ENCODE data around the gene C13orf46. TPM values are rescaled to one million over a fixed set of nuclear protein-coding genes. Genes with fewer than 3 reads are reported as not detected.

The C13orf46 gene
- polyA plus RNA-seq, 1 donor: 0.34 TPM

GRCh38 chr13:113960276-113960948 lies 13.5 kb downstream of the C13orf46 start:
- WGBS (ENCODE audit: insufficient coverage, low lambda C conversion rate): 93% methylated on average over 3 of the region's 6 CpGs
- Histone ChIP-seq H3K36me3 (ENCODE audit: control insufficient read depth, insufficient read depth, low read length) (no peaks in the 10 kb centered on the region), H3K4me1 (ENCODE audit: control insufficient read depth, insufficient read depth, low read length) (no peaks in the 10 kb centered on the region), H3K27ac (ENCODE audit: low read length) (no peak overlapping the region), H3K4me3 (ENCODE audit: low read length) (no peak overlapping the region), H3K27me3 (ENCODE audit: control insufficient read depth, insufficient read depth, low read length) (no peaks in the 10 kb centered on the region), H3K9me3 (ENCODE audit: control insufficient read depth, low read depth, low read length) (peaks cover 18% of the 10 kb centered on the region)
- DNase-seq: no peak

- H3K27ac ChIP-seq (ENCODE audit: low read length): no peak overlapping the region
- H3K4me3 ChIP-seq (ENCODE audit: low read length): no peak overlapping the region
- H3K36me3 ChIP-seq (ENCODE audit: control insufficient read depth, insufficient read depth, low read length): no peaks in the 10 kb centered on the region
- no peaks in the 10 kb centered on the region for H3K4me1 ChIP-seq (ENCODE audit: control insufficient read depth, insufficient read depth, low read length)
- H3K27me3 ChIP-seq (ENCODE audit: control insufficient read depth, insufficient read depth, low read length): no peaks in the 10 kb centered on the region
- peak in 1 of 2 donors; percentile 7 for DNase-seq
- WGBS (ENCODE audit: insufficient coverage, low lambda C conversion rate): no CpG with 5 or more reads among the region's 1 CpG
- H3K9me3 ChIP-seq (ENCODE audit: control insufficient read depth, low read depth, low read length): peaks cover 25% of the 10 kb centered on the region
Observed at GRCh38 chr13:113959198-113959597, 14.7 kb downstream of the C13orf46 start.

GRCh38 chr13:113958373-113958772 lies 15.5 kb downstream of the C13orf46 start:
- Histone ChIP-seq H3K9me3 (ENCODE audit: control insufficient read depth, low read depth, low read length) (peaks cover 25% of the 10 kb centered on the region), H3K27me3 (ENCODE audit: control insufficient read depth, insufficient read depth, low read length) (no peaks in the 10 kb centered on the region), H3K4me1 (ENCODE audit: control insufficient read depth, insufficient read depth, low read length) (no peaks in the 10 kb centered on the region), H3K36me3 (ENCODE audit: control insufficient read depth, insufficient read depth, low read length) (no peaks in the 10 kb centered on the region), H3K27ac (ENCODE audit: low read length) (no peak overlapping the region), H3K4me3 (ENCODE audit: low read length) (no peak overlapping the region)
- no peak for DNase-seq
- no CpG with 5 or more reads among the region's 22 CpGs for WGBS (ENCODE audit: insufficient coverage, low lambda C conversion rate)

- Histone ChIP-seq H3K27ac (ENCODE audit: low read length) (no peak overlapping the region), H3K36me3 (ENCODE audit: control insufficient read depth, insufficient read depth, low read length) (no peaks in the 10 kb centered on the region), H3K4me3 (ENCODE audit: low read length) (no peak overlapping the region), H3K4me1 (ENCODE audit: control insufficient read depth, insufficient read depth, low read length) (no peaks in the 10 kb centered on the region), H3K9me3 (ENCODE audit: control insufficient read depth, low read depth, low read length) (peaks cover 25% of the 10 kb centered on the region), H3K27me3 (ENCODE audit: control insufficient read depth, insufficient read depth, low read length) (no peaks in the 10 kb centered on the region)
- WGBS (ENCODE audit: insufficient coverage, low lambda C conversion rate): no CpG with 5 or more reads among the region's 14 CpGs
- DNase-seq: no peak
Observed at GRCh38 chr13:113956571-113956970, 17.3 kb downstream of the C13orf46 start.

GRCh38 chr13:113955691-113956090 lies 18.2 kb downstream of the C13orf46 start:
- Histone ChIP-seq H3K27ac (ENCODE audit: low read length) (no peak overlapping the region), H3K4me1 (ENCODE audit: control insufficient read depth, insufficient read depth, low read length) (peaks cover 4% of the 10 kb centered on the region), H3K27me3 (ENCODE audit: control insufficient read depth, insufficient read depth, low read length) (no peaks in the 10 kb centered on the region), H3K36me3 (ENCODE audit: control insufficient read depth, insufficient read depth, low read length) (no peaks in the 10 kb centered on the region), H3K4me3 (ENCODE audit: low read length) (no peak overlapping the region), H3K9me3 (ENCODE audit: control insufficient read depth, low read depth, low read length) (peaks cover 25% of the 10 kb centered on the region)
- DNase-seq: no peak
- WGBS (ENCODE audit: insufficient coverage, low lambda C conversion rate): 89% methylated on average over 7 of the region's 27 CpGs

GRCh38 chr13:113955235-113955634 lies 18.6 kb downstream of the C13orf46 start:
- 95% methylated on average over 9 of the region's 29 CpGs for WGBS (ENCODE audit: insufficient coverage, low lambda C conversion rate)
- Histone ChIP-seq H3K4me1 (ENCODE audit: control insufficient read depth, insufficient read depth, low read length) (peaks cover 7% of the 10 kb centered on the region), H3K27ac (ENCODE audit: low read length) (no peak overlapping the region), H3K4me3 (ENCODE audit: low read length) (no peak overlapping the region), H3K9me3 (ENCODE audit: control insufficient read depth, low read depth, low read length) (peaks cover 25% of the 10 kb centered on the region), H3K36me3 (ENCODE audit: control insufficient read depth, insufficient read depth, low read length) (no peaks in the 10 kb centered on the region), H3K27me3 (ENCODE audit: control insufficient read depth, insufficient read depth, low read length) (no peaks in the 10 kb centered on the region)
- no peak for DNase-seq

- DNase-seq: no peak
- no peaks in the 10 kb centered on the region for H3K27me3 ChIP-seq (ENCODE audit: control insufficient read depth, insufficient read depth, low read length)
- H3K4me3 ChIP-seq (ENCODE audit: low read length): no peak overlapping the region
- 100% methylated on average over 1 of the region's 20 CpGs for WGBS (ENCODE audit: insufficient coverage, low lambda C conversion rate)
- no peaks in the 10 kb centered on the region for H3K36me3 ChIP-seq (ENCODE audit: control insufficient read depth, insufficient read depth, low read length)
- peaks cover 7% of the 10 kb centered on the region for H3K4me1 ChIP-seq (ENCODE audit: control insufficient read depth, insufficient read depth, low read length)
- no peak overlapping the region for H3K27ac ChIP-seq (ENCODE audit: low read length)
- H3K9me3 ChIP-seq (ENCODE audit: control insufficient read depth, low read depth, low read length): peaks cover 25% of the 10 kb centered on the region
Observed at GRCh38 chr13:113954046-113954835, 19.6 kb downstream of the C13orf46 start.

- Histone ChIP-seq H3K36me3 (ENCODE audit: control insufficient read depth, insufficient read depth, low read length) (no peaks in the 10 kb centered on the region), H3K4me1 (ENCODE audit: control insufficient read depth, insufficient read depth, low read length) (peaks cover 7% of the 10 kb centered on the region), H3K27me3 (ENCODE audit: control insufficient read depth, insufficient read depth, low read length) (no peaks in the 10 kb centered on the region), H3K9me3 (ENCODE audit: control insufficient read depth, low read depth, low read length) (peaks cover 20% of the 10 kb centered on the region), H3K4me3 (ENCODE audit: low read length) (no peak overlapping the region), H3K27ac (ENCODE audit: low read length) (no peak overlapping the region)
- DNase-seq: no peak
- WGBS (ENCODE audit: insufficient coverage, low lambda C conversion rate): no CpG with 5 or more reads among the region's 16 CpGs
Observed at GRCh38 chr13:113953561-113953960, 20.3 kb downstream of the C13orf46 start.

GRCh38 chr13:113952983-113953520 lies 20.8 kb downstream of the C13orf46 start:
- Histone ChIP-seq H3K36me3 (ENCODE audit: control insufficient read depth, insufficient read depth, low read length) (no peaks in the 10 kb centered on the region), H3K4me1 (ENCODE audit: control insufficient read depth, insufficient read depth, low read length) (peaks cover 7% of the 10 kb centered on the region), H3K27ac (ENCODE audit: low read length) (no peak overlapping the region), H3K9me3 (ENCODE audit: control insufficient read depth, low read depth, low read length) (peaks cover 17% of the 10 kb centered on the region), H3K4me3 (ENCODE audit: low read length) (no peak overlapping the region), H3K27me3 (ENCODE audit: control insufficient read depth, insufficient read depth, low read length) (no peaks in the 10 kb centered on the region)
- no peak for DNase-seq
- WGBS (ENCODE audit: insufficient coverage, low lambda C conversion rate): no CpG with 5 or more reads among the region's 18 CpGs

- peaks cover 17% of the 10 kb centered on the region for H3K9me3 ChIP-seq (ENCODE audit: control insufficient read depth, low read depth, low read length)
- no peak overlapping the region for H3K27ac ChIP-seq (ENCODE audit: low read length)
- H3K36me3 ChIP-seq (ENCODE audit: control insufficient read depth, insufficient read depth, low read length): no peaks in the 10 kb centered on the region
- peaks cover 7% of the 10 kb centered on the region for H3K4me1 ChIP-seq (ENCODE audit: control insufficient read depth, insufficient read depth, low read length)
- DNase-seq: no peak
- no peak overlapping the region for H3K4me3 ChIP-seq (ENCODE audit: low read length)
- WGBS (ENCODE audit: insufficient coverage, low lambda C conversion rate): no CpG with 5 or more reads among the region's 42 CpGs
- no peaks in the 10 kb centered on the region for H3K27me3 ChIP-seq (ENCODE audit: control insufficient read depth, insufficient read depth, low read length)
Observed at GRCh38 chr13:113952151-113952982, 21.5 kb downstream of the C13orf46 start.
